OCI-LY1 (cell line): ENCODE data around the gene RHCE.

ENCODE experiments used
- EZH2 ChIP-seq: fragments of 200-600 bp; sonication (generic), shearing (Covaris generic); IDR thresholded peaks from 2 replicates; pipeline ENCODE4 v1.8.0; 2017; ENCODE audit warnings: borderline replicate concordance, mixed run types, mild to moderate bottlenecking, antibody characterized with exemption, low read length, moderate library complexity, mixed read lengths
- TF ChIP-seq, protein P1 (sequence below): fragments of 200-600 bp; sonication (generic), shearing (Covaris generic); IDR thresholded peaks from 2 replicates; pipeline ENCODE4 v1.5.1; 2017; ENCODE audit warnings: mild to moderate bottlenecking, antibody characterized with exemption, low read length, moderate library complexity, mixed read lengths

DNA sequence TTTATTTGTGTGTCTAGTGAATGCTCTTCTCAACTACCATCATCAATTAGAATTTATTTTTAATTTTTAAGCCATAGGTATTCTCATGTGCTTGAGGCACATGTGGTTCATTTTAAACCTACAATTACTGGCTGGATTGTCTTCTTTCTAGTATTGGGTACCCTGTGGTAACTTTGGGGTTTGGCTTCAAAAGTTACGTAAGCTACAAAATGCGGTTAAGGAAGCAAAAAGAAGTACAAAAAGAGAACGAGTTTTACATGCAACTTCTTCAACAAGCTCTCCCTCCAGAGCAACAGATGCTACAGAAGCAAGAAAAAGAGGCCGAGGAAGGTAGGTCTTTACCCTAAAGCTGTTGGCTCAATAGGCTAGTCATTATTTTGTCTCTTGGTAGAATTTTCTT is 35.9 kb upstream of the RHCE start:
- TF ChIP-seq, protein P1, sequence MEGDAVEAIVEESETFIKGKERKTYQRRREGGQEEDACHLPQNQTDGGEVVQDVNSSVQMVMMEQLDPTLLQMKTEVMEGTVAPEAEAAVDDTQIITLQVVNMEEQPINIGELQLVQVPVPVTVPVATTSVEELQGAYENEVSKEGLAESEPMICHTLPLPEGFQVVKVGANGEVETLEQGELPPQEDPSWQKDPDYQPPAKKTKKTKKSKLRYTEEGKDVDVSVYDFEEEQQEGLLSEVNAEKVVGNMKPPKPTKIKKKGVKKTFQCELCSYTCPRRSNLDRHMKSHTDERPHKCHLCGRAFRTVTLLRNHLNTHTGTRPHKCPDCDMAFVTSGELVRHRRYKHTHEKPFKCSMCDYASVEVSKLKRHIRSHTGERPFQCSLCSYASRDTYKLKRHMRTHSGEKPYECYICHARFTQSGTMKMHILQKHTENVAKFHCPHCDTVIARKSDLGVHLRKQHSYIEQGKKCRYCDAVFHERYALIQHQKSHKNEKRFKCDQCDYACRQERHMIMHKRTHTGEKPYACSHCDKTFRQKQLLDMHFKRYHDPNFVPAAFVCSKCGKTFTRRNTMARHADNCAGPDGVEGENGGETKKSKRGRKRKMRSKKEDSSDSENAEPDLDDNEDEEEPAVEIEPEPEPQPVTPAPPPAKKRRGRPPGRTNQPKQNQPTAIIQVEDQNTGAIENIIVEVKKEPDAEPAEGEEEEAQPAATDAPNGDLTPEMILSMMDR = no peak
- no peak for TF ChIP-seq EZH2
